AG04450 (cell line): ENCODE measurements around the gene FAM184B. TPM values are rescaled to one million over a fixed set of nuclear protein-coding genes. Genes with fewer than 3 reads are reported as not detected.
A peak's percentile ranks its signal among the peaks of the same experiment; 100 is the strongest.

Source experiments
- CTCF ChIA-PET: fragments of 300-600, 350-600 bp; formaldehyde crosslinking; extraction: SDS; loops from one replicate; lab custom pipeline; 2022; ENCODE audit warnings: antibody characterized with exemption, inconsistent platforms; lab: Charles Lee
- POLR2A ChIA-PET: fragments of 350-600 bp; formaldehyde crosslinking; extraction: SDS; loops from one replicate; lab custom pipeline; 2021; ENCODE audit warnings: antibody characterized with exemption, inconsistent platforms; lab: Yijun Ruan, JAX
- DNase-seq: peaks from one replicate; pipeline ENCODE4 v3.0.0-alpha.2; 2011; ENCODE audit warnings: low read depth, low spot score
- H3K27ac ChIP-seq: one replicate; pipeline ENCODE4 v1.5.1; 2012; ENCODE audit warnings: low read depth, low read length, control low read depth
- H3K27me3 ChIP-seq: one replicate; pipeline ENCODE4 v1.6.0; 2012; ENCODE audit warnings: low read length; ENCODE audit not compliant: control insufficient read depth, insufficient read depth
- H3K4me3 ChIP-seq: 2 replicates; pipeline ENCODE4 v1.5.1; 2011; ENCODE audit warnings: mild to moderate bottlenecking, low read depth, low read length, control low read depth
- H3K9me3 ChIP-seq: 2 replicates; pipeline ENCODE4 v1.5.1; 2012; ENCODE audit warnings: low read length; ENCODE audit not compliant: control insufficient read depth, insufficient read depth
- CTCF ChIP-seq: IDR thresholded peaks from 2 replicates; pipeline ENCODE4 v1.5.1; 2011; ENCODE audit warnings: low read depth, low read length, control low read depth, inconsistent platforms
- polyA plus RNA-seq: library from polyadenylated mRNA; depleted of rRNA; stranded (reverse); fragments of >200 nt; gene quantifications from 2 replicates; pipeline ENCODE4 v1.2.3, GENCODE V29; 2011

FAM184B gene
- polyA plus RNA-seq, 1 experiment = 0.09 TPM

GRCh38 chr4:17635056-17635455, 146.4 kb downstream of the FAM184B start:
- POLR2A ChIA-PET = no interaction called here
- no peak for DNase-seq
- no peak for TF ChIP-seq CTCF
- Histone ChIP-seq H3K4me3 (no peak overlapping the region), H3K27me3 (no peaks in the 10 kb centered on the region), H3K9me3 (no peaks in the 10 kb centered on the region), H3K27ac (no peak overlapping the region)
- CTCF ChIA-PET = interaction anchor here (0.6 to 4.3 kb wide), 6 partner anchors 10 to 86 kb away, joined by 3 to 42 read pairs (median 8); partner anchors contain the start of gene MED28

GRCh38 chr4:17633600-17633999, 147.8 kb downstream of the FAM184B start:
- POLR2A ChIA-PET = no interaction called here
- CTCF ChIA-PET = interaction anchor here (1.9 kb wide), 1 partner anchor 85 kb away, joined by 9 read pairs; no protein-coding TSS in a partner anchor

GRCh38 chr4:17630228-17630627, 151.2 kb downstream of the FAM184B start:
- POLR2A ChIA-PET = no interaction called here

More at GRCh38 chr4:17633600-17633999, 147.8 kb downstream of the FAM184B start:
- no peak for TF ChIP-seq CTCF
- Histone ChIP-seq H3K27me3 (no peaks in the 10 kb centered on the region), H3K4me3 (no peak overlapping the region), H3K27ac (no peak overlapping the region), H3K9me3 (no peaks in the 10 kb centered on the region)
- no peak for DNase-seq

GRCh38 chr4:17624821-17625220, 156.6 kb downstream of the FAM184B start:
- Histone ChIP-seq H3K27ac (no peak overlapping the region), H3K9me3 (no peaks in the 10 kb centered on the region), H3K27me3 (no peaks in the 10 kb centered on the region), H3K4me3 (no peak overlapping the region)
- POLR2A ChIA-PET = no interaction called here
- no peak for TF ChIP-seq CTCF
- CTCF ChIA-PET = interaction anchor here (2.1 kb wide), 1 partner anchor 11 kb away, joined by 12 read pairs; no protein-coding TSS in a partner anchor
- DNase-seq = no peak

More at GRCh38 chr4:17630228-17630627, 151.2 kb downstream of the FAM184B start:
- H3K4me3 ChIP-seq = no peak overlapping the region
- H3K27ac ChIP-seq = no peak overlapping the region
- no peaks in the 10 kb centered on the region for H3K27me3 ChIP-seq
- DNase-seq = no peak
- no peak for TF ChIP-seq CTCF
- H3K9me3 ChIP-seq = no peaks in the 10 kb centered on the region
- CTCF ChIA-PET = interaction anchor here (2.0 kb wide), 1 partner anchor 82 kb away, joined by 6 read pairs; no protein-coding TSS in a partner anchor

DNA sequence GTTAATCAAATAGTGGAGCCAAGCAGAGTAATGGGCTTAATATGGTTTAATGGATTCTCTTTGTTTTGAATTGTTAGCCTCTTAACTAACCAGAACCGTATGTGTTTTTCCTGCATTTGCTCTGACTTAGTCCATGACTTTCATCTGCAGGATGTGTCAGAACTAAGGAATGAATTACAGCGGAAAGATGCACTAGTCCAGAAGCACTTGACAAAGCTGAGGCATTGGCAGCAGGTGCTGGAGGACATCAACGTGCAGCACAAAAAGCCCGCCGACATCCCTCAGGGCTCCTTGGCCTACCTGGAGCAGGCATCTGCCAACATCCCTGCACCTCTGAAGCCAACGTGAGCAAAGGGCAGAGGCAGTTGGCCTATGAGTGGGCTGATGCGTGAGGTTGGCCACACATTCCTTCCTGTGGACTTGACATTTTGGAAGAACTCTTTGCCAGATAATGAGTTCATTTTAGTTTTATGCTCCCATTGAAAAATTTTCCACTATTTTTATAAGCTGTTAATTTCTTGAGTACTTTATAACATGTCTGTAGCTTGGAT, 157.9 kb downstream of the FAM184B start:
- CTCF ChIA-PET = interaction anchor here (0.6 to 2.1 kb wide), 5 partner anchors 8 to 17 kb away, joined by 3 to 12 read pairs (median 5); no protein-coding TSS in a partner anchor
- H3K9me3 ChIP-seq = no peaks in the 10 kb centered on the region
- no peak overlapping the region for H3K4me3 ChIP-seq
- no peak for TF ChIP-seq CTCF
- peak; percentile 10 for DNase-seq
- no peaks in the 10 kb centered on the region for H3K27me3 ChIP-seq
- POLR2A ChIA-PET = interaction anchor here (0.9 kb wide), 1 partner anchor 9 kb away, joined by 4 read pairs; the partner anchor contains the start of gene MED28
- H3K27ac ChIP-seq = no peak overlapping the region
